ENCODE results near the gene APBB2.
"Not testable (repeated sequence)": the region's sequence is repeated elsewhere in the genome, so short reads cannot be mapped to it uniquely, and the experiment has no call there.

APBB2 gene

GRCh38 chr4:40822420-40823166 is 391.7 kb downstream of the APBB2 start:
- DNase-seq (ENCODE audit: low spot score) = no peak

- DNase-seq (ENCODE audit: low spot score) = no peak
Observed at GRCh38 chr4:40820101-40820500, 394.2 kb downstream of the APBB2 start.

GRCh38 chr4:40817157-40817556 is 397.2 kb downstream of the APBB2 start:
- not testable (repeated sequence) for DNase-seq (ENCODE audit: low spot score)

DNA sequence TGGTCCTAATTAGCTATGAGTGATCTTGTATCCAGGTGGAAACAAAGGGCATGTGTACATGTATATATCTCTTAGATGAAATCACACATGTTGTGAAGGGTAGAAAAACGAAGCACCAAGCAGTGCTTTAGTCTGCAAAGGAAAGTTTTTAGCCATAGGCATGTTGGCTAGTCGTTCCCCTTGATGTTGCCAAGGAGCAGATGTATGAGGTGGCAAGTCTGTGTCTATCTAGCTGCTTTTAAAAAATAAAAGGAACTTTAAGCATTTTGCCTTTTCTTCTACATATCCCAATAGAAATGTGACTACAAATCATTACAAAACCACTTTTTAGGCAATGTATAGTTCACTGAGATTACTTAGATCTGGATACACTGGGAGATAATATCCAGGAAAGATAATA is 401.5 kb downstream of the APBB2 start:
- DNase-seq (ENCODE audit: low spot score) = no peak

GRCh38 chr4:40812386-40812785 is 402.0 kb downstream of the APBB2 start:
- DNase-seq (ENCODE audit: low spot score) = no peak

DNA sequence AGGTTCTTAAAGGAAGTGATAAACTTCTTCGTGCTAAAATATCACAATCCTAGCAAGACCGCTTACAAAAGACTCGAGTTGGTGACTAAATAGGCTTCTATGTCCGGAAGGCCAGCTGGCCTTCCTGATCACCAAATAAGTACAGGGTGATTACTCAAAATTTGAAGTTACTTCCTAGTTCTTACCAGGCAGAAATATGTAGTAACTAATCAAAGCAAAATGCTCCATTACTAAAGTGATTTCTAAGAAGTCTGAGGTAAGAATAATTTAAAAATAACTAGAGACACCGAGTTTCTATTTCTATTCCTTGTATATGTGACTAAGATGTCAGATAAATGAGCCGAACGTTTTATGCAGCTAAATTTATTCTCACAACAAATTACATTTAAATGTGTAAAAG is 402.4 kb downstream of the APBB2 start:
- DNase-seq (ENCODE audit: low spot score) = no peak

- DNase-seq (ENCODE audit: low spot score) = no peak
Observed at GRCh38 chr4:40808926-40809457, 405.4 kb downstream of the APBB2 start.

GRCh38 chr4:40804598-40804997 is 409.7 kb downstream of the APBB2 start:
- no peak for DNase-seq (ENCODE audit: low spot score)

DNA sequence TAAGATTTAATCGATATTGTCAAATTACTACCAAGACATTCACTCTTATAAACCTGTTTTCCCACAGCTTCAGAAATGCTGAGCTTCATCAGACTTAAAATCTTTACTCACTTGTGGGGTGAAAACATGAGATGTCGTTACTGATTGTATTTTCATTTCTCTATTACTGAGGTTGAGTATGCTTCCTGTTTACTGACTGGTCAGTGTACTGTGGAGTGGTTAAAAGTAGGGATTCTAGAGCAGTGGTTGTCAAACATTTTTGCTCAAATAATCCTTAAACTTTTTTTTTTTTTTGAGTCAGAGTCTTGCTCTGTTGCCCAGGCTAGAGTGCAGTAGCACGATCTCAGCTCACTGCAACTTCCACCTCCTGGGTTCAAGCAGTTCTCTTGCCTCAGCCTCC is 414.3 kb downstream of the APBB2 start:
- no peak for DNase-seq (ENCODE audit: low spot score)

GRCh38 chr4:40789771-40790170 is 424.6 kb downstream of the APBB2 start:
- DNase-seq (ENCODE audit: low spot score) = no peak

DNA sequence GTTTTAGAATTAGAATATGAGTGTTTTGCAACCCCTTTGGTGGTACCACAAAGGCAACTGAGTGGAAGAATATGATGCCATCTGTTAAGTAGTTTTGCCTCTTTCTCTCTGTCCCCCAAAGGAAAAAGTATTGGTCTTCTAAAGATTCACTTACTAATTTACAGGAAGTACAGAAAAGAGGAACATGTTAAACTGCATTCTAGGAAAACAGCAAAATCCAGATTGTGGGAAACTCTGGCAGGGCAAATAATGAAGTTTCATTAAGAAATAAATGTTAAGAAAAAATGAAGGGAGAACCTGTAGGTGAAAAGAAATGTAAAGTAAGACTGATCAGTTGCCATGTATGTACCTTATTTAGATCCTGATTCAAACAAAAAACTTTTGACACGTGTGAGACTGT is 425.3 kb downstream of the APBB2 start:
- no peak for DNase-seq (ENCODE audit: low spot score)

DNA sequence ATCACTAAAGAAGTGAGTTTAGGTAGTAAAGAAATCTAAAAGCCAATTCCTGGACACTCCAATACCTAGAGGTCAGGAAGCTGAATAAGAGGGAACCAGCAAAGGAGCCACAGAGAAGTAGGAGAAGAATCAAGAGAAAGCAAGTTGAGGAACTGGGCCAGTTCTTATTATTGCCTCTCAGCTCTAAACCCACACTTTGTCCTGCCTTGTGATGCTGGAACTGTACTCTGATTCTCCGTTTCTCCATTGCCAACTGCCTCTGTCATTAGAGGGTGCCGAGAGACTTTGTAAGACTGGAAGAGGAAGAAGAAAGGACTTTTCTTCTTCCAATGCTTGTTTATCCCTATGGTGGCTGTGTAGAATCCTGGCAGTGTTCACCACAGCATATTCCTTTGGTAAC is 426.0 kb downstream of the APBB2 start:
- no peak for DNase-seq (ENCODE audit: low spot score)

DNA sequence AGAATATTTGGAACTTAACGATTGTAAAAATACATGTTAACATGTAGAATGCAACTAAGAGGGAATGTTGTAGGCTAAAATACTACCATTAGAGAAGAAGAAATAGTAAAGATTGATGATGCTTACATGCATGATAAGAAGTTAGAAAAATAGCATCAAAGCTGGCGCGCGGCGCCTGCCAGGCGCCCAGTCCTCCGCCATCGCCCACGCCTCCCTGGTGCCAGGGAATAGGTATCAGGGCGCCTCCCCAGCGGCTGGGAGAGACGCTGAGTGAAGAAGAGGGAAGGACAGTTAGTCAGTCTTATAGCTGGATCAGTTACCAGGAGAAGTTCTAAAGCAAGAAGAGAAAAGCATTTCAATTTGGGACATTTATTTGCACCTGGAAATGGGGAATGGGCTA is 428.6 kb downstream of the APBB2 start:
- DNase-seq (ENCODE audit: low spot score) = no peak

GRCh38 chr4:40782876-40783275 is 431.5 kb downstream of the APBB2 start:
- DNase-seq (ENCODE audit: low spot score) = no peak

DNA sequence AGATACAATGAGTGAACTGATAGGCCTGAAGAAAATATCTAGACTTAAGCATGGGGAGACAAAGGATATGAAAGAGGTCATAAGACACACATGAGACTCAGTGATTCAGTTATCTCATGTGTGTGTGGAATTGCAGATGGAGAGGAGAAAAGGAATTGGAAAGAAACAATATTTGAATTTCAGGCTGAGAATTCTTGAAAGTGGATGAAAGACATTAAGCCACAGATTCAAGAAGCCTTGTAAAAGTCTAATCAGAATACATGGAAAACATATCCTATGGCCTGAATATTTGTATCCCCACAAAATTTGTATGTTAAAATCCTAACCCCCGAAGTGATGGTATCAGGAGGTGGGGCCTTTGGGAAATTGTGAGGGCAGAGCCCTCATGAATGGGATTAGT is 436.3 kb downstream of the APBB2 start:
- no peak for DNase-seq (ENCODE audit: low spot score)

- no peak for DNase-seq (ENCODE audit: low spot score)
Observed at GRCh38 chr4:40769266-40769665, 445.1 kb downstream of the APBB2 start.

GRCh38 chr4:40763228-40763716 is 451.1 kb downstream of the APBB2 start:
- no peak for DNase-seq (ENCODE audit: low spot score)

Measured in putamen (tissue), 1 donor.